Activated naive CD4-positive, alpha-beta T cell treated with anti-CD3 and anti-CD28 coated beads for 36 hours (primary cell): ENCODE results near the gene PIEZO2. TPM values are rescaled to one million over a fixed set of nuclear protein-coding genes. Genes with fewer than 3 reads are reported as not detected.
"Not testable (repeated sequence)": the region's sequence is repeated elsewhere in the genome, so short reads cannot be mapped to it uniquely, and the experiment has no call there.

Experiments used
- CTCF ChIA-PET: fragments of 350-600 bp; sonication (Branson Sonifier 250); formaldehyde crosslinking; loops from one replicate; lab custom pipeline; 2021; ENCODE audit warnings: antibody characterized with exemption; lab: Charles Lee
- DNase-seq: peaks from one replicate; pipeline ENCODE4 v3.0.0-alpha.2; 2020
- H3K27ac Mint-ChIP-seq: one replicate; pipeline ENCODE4 v1.8.0; 2021; ENCODE audit warnings: mild to moderate bottlenecking, mixed read lengths
- H3K27me3 Mint-ChIP-seq: one replicate; pipeline ENCODE4 v1.8.0; 2021; ENCODE audit warnings: low read depth, mixed read lengths
- H3K36me3 Mint-ChIP-seq: one replicate; pipeline ENCODE4 v1.8.0; 2021; ENCODE audit warnings: low read depth, mixed read lengths
- H3K4me1 Mint-ChIP-seq: one replicate; pipeline ENCODE4 v1.8.0; 2021; ENCODE audit warnings: low read depth, mixed read lengths
- H3K4me3 Mint-ChIP-seq: one replicate; pipeline ENCODE4 v1.8.0; 2021; ENCODE audit warnings: mild to moderate bottlenecking, moderate library complexity, mixed read lengths
- H3K9me3 Mint-ChIP-seq: one replicate; pipeline ENCODE4 v1.8.0; 2021; ENCODE audit warnings: mixed read lengths
- intact Hi-C: fragments of 100-400 bp; cut with micrococcal nuclease; formaldehyde crosslinking; loops from one replicate; pipeline ENCODE4 v1.15.1; 2023
- total RNA-seq, 2 experiments: library from RNA; stranded (reverse); gene quantifications; one replicate each; pipeline ENCODE4 v1.2.3, GENCODE V29; 2021

The PIEZO2 gene
- total RNA-seq: not detected

DNA sequence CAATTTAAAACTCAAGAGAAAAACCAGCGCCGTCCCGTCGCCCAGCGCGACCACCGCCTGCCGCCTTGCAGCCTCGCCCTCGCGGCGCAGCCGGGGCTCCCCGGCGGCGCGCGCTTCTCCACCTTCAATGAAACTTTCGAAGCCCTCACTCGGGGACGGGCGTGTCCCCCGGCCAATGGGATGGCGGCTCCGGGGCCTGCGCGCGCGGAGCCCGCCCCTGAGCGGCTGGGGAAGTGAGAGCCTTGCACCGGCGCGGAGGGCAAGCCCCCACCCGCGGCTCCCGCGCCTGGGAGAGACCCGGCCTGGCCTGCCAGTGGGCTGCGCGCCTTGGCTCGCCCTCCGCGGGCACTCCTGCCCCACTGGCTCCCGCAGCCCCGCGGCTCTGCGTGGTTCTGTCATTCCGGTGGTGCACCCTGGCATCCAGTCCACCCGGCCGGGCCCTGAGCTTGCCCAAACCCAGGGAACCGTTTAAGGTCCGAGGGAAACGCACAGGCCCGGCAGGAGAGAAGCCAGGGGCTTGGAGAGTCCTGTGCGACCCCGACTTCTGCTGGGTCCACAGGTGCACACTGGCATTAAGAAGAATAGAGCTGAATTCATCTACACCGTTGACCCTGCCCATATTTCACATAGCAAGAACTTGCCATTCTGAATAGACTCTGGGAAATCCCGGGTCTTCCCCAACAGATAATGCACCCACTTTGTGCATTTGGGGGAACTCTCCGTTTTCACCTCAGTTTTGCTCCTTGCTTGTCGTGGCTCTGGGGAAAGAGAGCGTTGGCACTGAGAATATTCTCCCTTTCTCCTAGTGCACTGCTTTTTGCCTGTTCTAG, at the start of gene PIEZO2:
TSS of gene PIEZO2 (minus strand) at position 129 of the 830 bp plus-strand sequence. CDS start 981 bp downstream, outside the sequence.
- no peaks in the 10 kb centered on the region for H3K9me3 Mint-ChIP-seq
- intact Hi-C loops: no loop called here
- peaks cover 39% of the 10 kb centered on the region for H3K27me3 Mint-ChIP-seq
- no peaks in the 10 kb centered on the region for H3K36me3 Mint-ChIP-seq
- no peak within 1 kb of the TSS for H3K4me3 Mint-ChIP-seq
- H3K27ac Mint-ChIP-seq: no peak within 1 kb of the TSS
- H3K4me1 Mint-ChIP-seq: no peaks in the 10 kb centered on the region
- DNase-seq: no peak
- CTCF ChIA-PET: no interaction called here

DNA sequence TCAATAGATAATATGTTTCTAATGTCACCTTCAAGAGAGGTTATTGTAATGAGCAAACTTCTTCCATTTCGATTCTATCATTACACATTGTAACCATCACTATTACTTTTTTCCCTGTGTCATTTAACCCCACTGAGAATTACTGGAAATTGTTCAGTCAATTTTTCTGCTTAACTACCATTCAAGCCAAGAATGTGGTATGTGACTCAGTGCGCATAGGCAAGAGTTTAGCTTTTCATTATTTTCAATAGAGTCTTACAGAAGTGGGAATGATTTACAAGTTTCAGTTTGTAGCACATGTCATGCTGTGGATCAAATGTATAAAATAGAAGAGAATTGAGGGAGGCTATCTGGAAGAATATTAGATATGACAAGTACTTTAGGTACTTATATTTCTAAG, 34.3 kb upstream of the PIEZO2 start:
- H3K4me1 Mint-ChIP-seq: no peaks in the 10 kb centered on the region
- peaks cover 2% of the 10 kb centered on the region for H3K9me3 Mint-ChIP-seq
- CTCF ChIA-PET: no interaction called here
- H3K27me3 Mint-ChIP-seq: no peaks in the 10 kb centered on the region
- intact Hi-C loops: no loop called here
- H3K4me3 Mint-ChIP-seq: no peak overlapping the region
- H3K36me3 Mint-ChIP-seq: no peaks in the 10 kb centered on the region
- no peak for DNase-seq
- H3K27ac Mint-ChIP-seq: no peak overlapping the region

DNA sequence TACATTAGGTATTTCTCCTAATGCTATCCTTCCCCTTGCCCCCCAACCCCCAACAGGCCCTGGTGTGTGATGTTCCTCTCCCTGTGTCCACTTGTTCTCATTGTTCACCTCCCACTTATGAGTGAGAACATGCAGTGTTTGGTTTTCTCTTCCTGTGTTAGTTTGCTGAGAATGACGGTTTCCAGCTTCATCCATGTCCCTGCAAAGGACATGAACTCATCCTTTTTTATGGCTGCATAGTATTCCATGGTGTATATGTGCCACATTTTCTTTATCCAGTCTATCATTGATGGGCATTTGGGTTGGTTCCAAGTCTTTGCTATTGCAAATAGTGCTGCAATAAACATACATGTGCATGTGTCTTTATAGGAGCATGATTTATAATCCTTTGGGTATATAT, 32.3 kb upstream of the PIEZO2 start:
- intact Hi-C loops, CTCF ChIA-PET, H3K27ac Mint-ChIP-seq, H3K27me3 Mint-ChIP-seq, H3K4me3 Mint-ChIP-seq, DNase-seq, H3K36me3 Mint-ChIP-seq, H3K4me1 Mint-ChIP-seq, H3K9me3 Mint-ChIP-seq: not testable (repeated sequence)

DNA sequence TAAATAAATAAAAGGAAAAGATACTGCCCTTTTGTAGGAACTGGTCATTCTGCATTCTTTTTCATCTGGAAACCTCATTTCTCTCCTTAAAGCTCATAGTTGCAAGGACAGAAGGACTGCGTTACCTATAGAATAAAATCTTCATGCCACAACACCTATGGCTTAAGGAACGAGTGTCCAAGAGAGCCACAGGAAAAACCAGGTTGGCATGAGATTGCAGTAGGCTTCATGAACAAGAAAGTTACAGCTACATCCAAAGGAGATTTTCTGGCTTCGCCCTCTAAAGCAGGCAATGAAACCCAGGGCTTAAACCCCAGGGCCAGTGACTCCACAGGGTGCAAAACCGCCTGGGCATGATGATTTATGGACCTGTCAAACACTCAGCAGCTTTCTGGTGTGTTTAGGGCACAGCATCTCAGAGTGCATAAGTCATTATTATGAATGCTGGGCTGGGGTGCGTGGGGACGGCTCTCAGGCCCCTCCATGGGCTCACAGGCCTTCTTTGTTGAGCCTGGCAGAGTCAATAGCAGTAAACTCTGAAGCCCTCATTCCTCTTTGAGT, 30.7 kb upstream of the PIEZO2 start:
- DNase-seq: no peak
- Mint-ChIP-seq H3K4me3 (no peak overlapping the region), H3K9me3 (peaks cover 4% of the 10 kb centered on the region), H3K27me3 (no peaks in the 10 kb centered on the region), H3K27ac (no peak overlapping the region), H3K4me1 (no peaks in the 10 kb centered on the region), H3K36me3 (no peaks in the 10 kb centered on the region)
- intact Hi-C loops: no loop called here
- CTCF ChIA-PET: no interaction called here

DNA sequence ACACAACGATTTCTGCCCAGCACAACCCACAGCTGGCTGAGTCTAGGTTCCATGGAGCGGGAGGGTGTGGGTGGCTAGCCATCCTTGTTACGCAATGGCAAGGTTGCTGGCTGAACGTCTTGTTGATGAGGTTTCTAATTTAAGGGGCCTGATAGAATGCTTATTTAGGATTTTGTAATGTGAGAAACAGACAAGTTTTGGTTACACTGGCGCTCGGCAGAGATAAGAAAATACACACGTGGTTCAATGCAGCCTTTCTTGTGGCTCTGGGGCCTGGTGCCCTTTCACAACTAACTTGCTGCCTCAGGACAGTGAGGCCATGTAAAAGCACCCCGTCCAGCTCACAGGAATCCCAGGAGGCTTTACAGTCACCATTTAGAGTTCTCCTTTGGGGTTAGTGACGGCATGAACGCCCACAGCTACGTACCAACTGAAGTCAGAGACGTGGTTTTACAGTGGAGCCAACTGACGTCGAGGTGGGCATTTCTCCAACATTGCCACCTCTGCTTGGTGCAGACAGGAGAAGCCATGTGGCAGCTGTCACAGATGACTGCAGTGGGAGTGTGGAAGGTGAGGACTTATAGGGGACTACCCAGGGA, 29.7 kb upstream of the PIEZO2 start:
- intact Hi-C loops: no loop called here
- Mint-ChIP-seq H3K9me3 (peaks cover 4% of the 10 kb centered on the region), H3K27me3 (no peaks in the 10 kb centered on the region), H3K36me3 (no peaks in the 10 kb centered on the region), H3K4me1 (no peaks in the 10 kb centered on the region), H3K27ac (no peak overlapping the region), H3K4me3 (no peak overlapping the region)
- no peak for DNase-seq
- CTCF ChIA-PET: no interaction called here

DNA sequence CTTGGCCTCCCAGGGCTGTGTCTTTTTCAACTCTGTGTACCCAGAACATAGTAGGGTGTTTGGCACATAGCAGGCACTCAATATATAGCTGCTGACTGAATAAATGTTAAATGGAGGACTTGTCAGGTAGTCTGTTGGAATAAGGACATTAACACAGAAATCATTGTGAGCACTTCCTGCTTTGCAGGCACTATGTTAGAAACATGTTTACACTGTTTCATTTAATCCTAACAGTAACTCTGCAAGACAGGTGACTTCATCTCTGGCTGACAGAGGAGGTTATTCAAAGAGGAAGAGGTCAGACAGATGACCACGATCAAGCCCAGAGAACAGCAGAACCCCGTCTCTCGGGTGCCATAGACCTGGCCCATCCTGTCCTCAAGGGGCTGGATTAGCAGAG, 28.0 kb upstream of the PIEZO2 start:
- DNase-seq: no peak
- CTCF ChIA-PET: no interaction called here
- Mint-ChIP-seq H3K4me1 (no peaks in the 10 kb centered on the region), H3K4me3 (no peak overlapping the region), H3K9me3 (peaks cover 4% of the 10 kb centered on the region), H3K27me3 (no peaks in the 10 kb centered on the region), H3K27ac (no peak overlapping the region), H3K36me3 (no peaks in the 10 kb centered on the region)
- intact Hi-C loops: no loop called here

DNA sequence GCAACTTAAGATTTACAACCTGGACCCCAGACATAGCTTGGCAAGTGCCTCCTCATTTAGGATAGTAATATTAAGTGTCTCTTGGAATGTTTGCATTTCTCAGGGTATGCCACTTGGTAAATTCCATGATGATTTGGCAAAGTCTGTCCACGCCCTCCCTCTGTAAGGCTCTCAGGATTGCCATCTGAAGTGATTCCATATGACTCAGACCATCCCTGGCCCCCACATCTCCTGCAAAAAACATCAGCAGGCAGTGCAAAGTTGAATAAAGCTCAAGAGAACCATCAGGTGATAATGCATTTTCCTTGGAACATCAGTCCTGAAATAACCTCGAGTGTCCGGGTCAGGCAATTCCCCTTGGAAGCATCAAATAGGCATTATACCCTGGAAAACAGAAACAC, 27.1 kb upstream of the PIEZO2 start:
- Mint-ChIP-seq H3K27ac (no peak overlapping the region), H3K4me3 (no peak overlapping the region)
- CTCF ChIA-PET: interaction anchor here (0.9 kb wide), 1 partner anchor 33 kb away, joined by 3 read pairs; no protein-coding TSS in a partner anchor

DNA sequence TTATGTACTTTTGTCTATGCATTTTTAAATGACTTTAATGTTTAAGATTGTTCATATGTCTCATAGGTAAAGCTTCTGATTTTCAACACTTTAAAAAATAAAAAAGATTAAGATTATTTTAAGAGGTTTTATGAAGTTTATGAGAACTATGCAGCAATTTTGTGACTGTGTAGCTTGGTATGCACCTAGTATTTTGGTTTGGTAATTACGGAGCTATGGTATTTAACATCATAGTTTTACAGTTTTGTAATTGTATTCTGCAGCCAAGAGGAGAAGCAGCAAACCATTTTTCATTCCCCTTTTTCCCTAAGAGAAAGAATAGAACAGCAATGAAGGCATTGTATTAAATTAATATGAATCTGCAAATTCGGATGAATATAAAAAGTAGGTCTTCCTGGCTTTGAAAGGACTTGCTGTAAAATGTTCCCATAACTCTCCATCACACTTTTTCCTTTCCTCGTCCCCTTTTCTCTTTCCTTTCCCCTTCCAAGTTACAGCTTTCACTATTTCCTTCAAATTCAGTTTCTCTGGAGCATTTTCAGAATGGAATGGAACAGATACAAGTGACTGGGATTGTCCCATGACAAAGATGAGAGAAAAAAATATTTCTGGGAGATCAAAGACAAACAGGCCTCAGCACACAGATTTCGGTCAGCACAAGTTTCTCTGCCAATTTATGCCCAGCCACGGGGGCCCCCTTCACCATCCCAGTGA, 26.1 kb upstream of the PIEZO2 start:
- Mint-ChIP-seq H3K9me3 (peaks cover 2% of the 10 kb centered on the region), H3K27ac (no peak overlapping the region), H3K4me3 (no peak overlapping the region), H3K4me1 (no peaks in the 10 kb centered on the region), H3K36me3 (no peaks in the 10 kb centered on the region), H3K27me3 (no peaks in the 10 kb centered on the region)
- no peak for DNase-seq
- CTCF ChIA-PET: no interaction called here
- intact Hi-C loops: no loop called here

More for the DNA sequence above, 27.1 kb upstream of the PIEZO2 start:
- no peaks in the 10 kb centered on the region for H3K4me1 Mint-ChIP-seq
- intact Hi-C loops: no loop called here
- H3K27me3 Mint-ChIP-seq: no peaks in the 10 kb centered on the region
- no peaks in the 10 kb centered on the region for H3K36me3 Mint-ChIP-seq
- no peak for DNase-seq
- H3K9me3 Mint-ChIP-seq: peaks cover 2% of the 10 kb centered on the region

DNA sequence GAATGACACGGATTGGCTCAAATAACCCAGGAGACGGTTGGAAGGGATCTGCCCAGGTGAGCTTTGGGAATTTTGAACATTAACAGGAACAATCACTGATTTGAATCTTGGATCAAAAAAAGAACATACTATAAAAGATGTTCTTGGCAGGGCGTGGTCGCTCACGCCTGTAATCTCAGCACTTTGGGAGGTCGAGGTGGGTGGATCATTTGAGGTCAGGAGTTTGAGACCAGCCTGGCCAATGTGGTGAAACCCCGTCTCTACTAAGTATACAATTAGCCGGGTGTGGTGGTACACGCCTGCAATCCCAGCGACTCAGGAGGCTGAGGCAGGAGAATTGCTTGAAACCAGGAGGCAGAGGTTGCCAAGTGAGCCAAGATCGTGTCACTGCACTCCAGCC, 24.8 kb upstream of the PIEZO2 start:
- H3K9me3 Mint-ChIP-seq, H3K36me3 Mint-ChIP-seq, intact Hi-C loops, CTCF ChIA-PET, H3K27ac Mint-ChIP-seq, H3K4me1 Mint-ChIP-seq, DNase-seq, H3K4me3 Mint-ChIP-seq, H3K27me3 Mint-ChIP-seq: not testable (repeated sequence)

DNA sequence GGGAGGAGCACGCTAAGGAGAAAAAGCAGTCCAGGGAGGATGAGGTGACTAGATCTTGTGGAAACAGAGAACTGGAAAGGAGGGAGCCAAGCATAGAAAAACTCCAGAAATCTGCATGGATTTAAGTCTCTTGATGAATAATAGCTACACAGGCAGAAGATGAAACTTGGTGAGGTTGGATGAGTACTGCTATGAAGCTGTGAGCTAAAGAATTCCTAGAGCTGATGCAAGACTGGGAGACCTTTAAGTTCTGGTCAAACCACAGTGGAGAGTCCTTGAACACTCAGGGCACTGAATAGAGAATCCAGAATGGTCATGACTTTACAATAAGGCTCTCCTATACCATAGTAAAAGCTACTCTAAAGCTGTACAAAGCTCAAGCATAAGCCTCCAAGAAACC, 18.4 kb upstream of the PIEZO2 start:
- CTCF ChIA-PET: no interaction called here
- DNase-seq: no peak
- intact Hi-C loops: no loop called here
- no peaks in the 10 kb centered on the region for H3K36me3 Mint-ChIP-seq
- no peak overlapping the region for H3K27ac Mint-ChIP-seq
- no peaks in the 10 kb centered on the region for H3K4me1 Mint-ChIP-seq
- no peak overlapping the region for H3K4me3 Mint-ChIP-seq
- H3K9me3 Mint-ChIP-seq: no peaks in the 10 kb centered on the region
- no peaks in the 10 kb centered on the region for H3K27me3 Mint-ChIP-seq

DNA sequence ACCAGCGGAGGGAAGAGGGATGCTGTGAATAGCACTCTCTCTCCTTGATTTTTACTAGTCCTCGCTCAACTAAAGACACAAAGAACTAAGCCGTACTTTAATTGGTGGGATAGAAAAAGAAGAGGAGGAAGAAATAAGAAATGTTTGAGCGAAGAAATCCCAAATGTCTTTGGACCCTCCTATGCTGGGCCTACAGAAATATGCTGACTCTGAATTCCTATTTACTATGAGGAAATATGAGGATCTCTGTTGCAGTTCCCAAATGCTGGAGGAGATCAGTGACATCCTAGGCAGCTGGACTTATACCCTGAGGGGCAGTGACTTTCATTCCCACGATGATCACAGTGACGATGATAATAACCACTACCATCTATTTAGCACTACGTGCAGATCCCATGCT, 16.6 kb upstream of the PIEZO2 start:
- Mint-ChIP-seq H3K9me3 (no peaks in the 10 kb centered on the region), H3K4me1 (no peaks in the 10 kb centered on the region)
- CTCF ChIA-PET: no interaction called here

DNA sequence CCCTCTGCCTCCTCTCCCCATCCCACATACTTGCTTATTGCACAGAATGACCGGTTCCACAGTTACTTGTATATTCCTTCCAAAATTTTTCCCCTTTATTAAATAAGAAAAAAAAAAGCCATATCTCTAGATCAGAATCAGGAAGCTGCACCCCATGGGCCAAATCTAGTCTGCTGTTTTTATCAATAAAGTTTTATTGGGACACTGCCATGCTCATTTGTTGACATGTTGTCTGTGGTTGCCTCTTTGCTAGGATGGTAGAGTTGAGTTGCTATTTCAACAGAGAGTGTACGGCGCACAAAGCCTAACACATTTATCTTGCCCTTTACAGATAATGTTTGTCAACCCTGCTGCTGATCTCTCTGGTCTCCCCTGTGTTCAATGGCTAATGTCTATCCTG, 15.8 kb upstream of the PIEZO2 start:
- Mint-ChIP-seq H3K36me3 (no peaks in the 10 kb centered on the region), H3K27me3 (no peaks in the 10 kb centered on the region), H3K4me3 (no peak overlapping the region), H3K4me1 (no peaks in the 10 kb centered on the region), H3K9me3 (no peaks in the 10 kb centered on the region), H3K27ac (no peak overlapping the region)
- CTCF ChIA-PET: no interaction called here
- intact Hi-C loops: no loop called here
- no peak for DNase-seq

More for the DNA sequence above, 16.6 kb upstream of the PIEZO2 start:
- Mint-ChIP-seq H3K4me3 (no peak overlapping the region), H3K27ac (no peak overlapping the region), H3K36me3 (no peaks in the 10 kb centered on the region), H3K27me3 (no peaks in the 10 kb centered on the region)
- intact Hi-C loops: no loop called here
- DNase-seq: no peak
